ENCODE results near the gene MEPCE.
"Not testable (repeated sequence)": the region's sequence is repeated elsewhere in the genome, so short reads cannot be mapped to it uniquely, and the experiment has no call there.

MEPCE gene

GRCh38 chr7:100433276-100433591, 3.6 kb downstream of the MEPCE start:
- Mint-ChIP-seq H3K9me3 (no peaks in the 10 kb centered on the region), H3K36me3 (peaks cover 56% of the 10 kb centered on the region), H3K4me1 (peaks cover 58% of the 10 kb centered on the region), H3K27me3 (peaks cover 14% of the 10 kb centered on the region), H3K4me3 (peak overlapping the region; percentile 88), H3K27ac (peak overlapping the region; percentile 94)
- no peak for DNase-seq
- CTCF ChIA-PET = interaction anchor here (0.9 kb wide), 1 partner anchor 50 kb away, joined by 4 read pairs; no protein-coding TSS in a partner anchor

- Mint-ChIP-seq H3K36me3 (peaks cover 55% of the 10 kb centered on the region), H3K4me3 (peak overlapping the region; percentile 88), H3K27ac (peak overlapping the region; percentile 94), H3K9me3 (no peaks in the 10 kb centered on the region), H3K27me3 (peaks cover 9% of the 10 kb centered on the region), H3K4me1 (peaks cover 59% of the 10 kb centered on the region)
- no peak for DNase-seq
- CTCF ChIA-PET = interaction anchor here (0.9 to 1.3 kb wide), 2 partner anchors 49 to 126 kb away, joined by 4 read pairs; no protein-coding TSS in a partner anchor
Observed at GRCh38 chr7:100433592-100434296, 4.1 kb downstream of the MEPCE start.

- Mint-ChIP-seq H3K4me3 (peak overlapping the region; percentile 88), H3K36me3 (peaks cover 51% of the 10 kb centered on the region), H3K9me3 (no peaks in the 10 kb centered on the region), H3K27me3 (peaks cover 3% of the 10 kb centered on the region), H3K4me1 (peaks cover 58% of the 10 kb centered on the region), H3K27ac (peak overlapping the region; percentile 94)
- CTCF ChIA-PET = interaction anchor here (0.8 to 1.3 kb wide), 3 partner anchors 21 to 126 kb away, joined by 3 to 4 read pairs (median 4); no protein-coding TSS in a partner anchor
- no peak for DNase-seq
Observed at GRCh38 chr7:100434297-100435144, 4.9 kb downstream of the MEPCE start.

GRCh38 chr7:100435401-100436304, 6.0 kb downstream of the MEPCE start:
- CTCF ChIA-PET = interaction anchor here (1.3 to 2.6 kb wide), 2 partner anchors 15 to 124 kb away, joined by 4 to 11 read pairs; no protein-coding TSS in a partner anchor
- DNase-seq = peak; percentile 68
- H3K4me1 Mint-ChIP-seq = peaks cover 52% of the 10 kb centered on the region
- H3K4me3 Mint-ChIP-seq = peak overlapping the region; percentile 88
- H3K36me3 Mint-ChIP-seq = peaks cover 44% of the 10 kb centered on the region
- H3K27me3 Mint-ChIP-seq = no peaks in the 10 kb centered on the region
- H3K27ac Mint-ChIP-seq = peak overlapping the region; percentile 98
- H3K9me3 Mint-ChIP-seq = no peaks in the 10 kb centered on the region

- peak overlapping the region; percentile 21 for H3K4me3 Mint-ChIP-seq
- H3K36me3 Mint-ChIP-seq = peaks cover 34% of the 10 kb centered on the region
- no peaks in the 10 kb centered on the region for H3K9me3 Mint-ChIP-seq
- DNase-seq = no peak
- H3K4me1 Mint-ChIP-seq = peaks cover 34% of the 10 kb centered on the region
- CTCF ChIA-PET = interaction anchor here (0.9 to 2.6 kb wide), 2 partner anchors 13 to 254 kb away, joined by 4 to 11 read pairs; no protein-coding TSS in a partner anchor
- peak overlapping the region; percentile 98 for H3K27ac Mint-ChIP-seq
- H3K27me3 Mint-ChIP-seq = no peaks in the 10 kb centered on the region
Observed at GRCh38 chr7:100437150-100438100, 7.8 kb downstream of the MEPCE start.

- no peak for DNase-seq
- no peak overlapping the region for H3K4me3 Mint-ChIP-seq
- no peaks in the 10 kb centered on the region for H3K27me3 Mint-ChIP-seq
- H3K36me3 Mint-ChIP-seq = peaks cover 27% of the 10 kb centered on the region
- CTCF ChIA-PET = interaction anchor here (2.6 kb wide), 1 partner anchor 12 kb away, joined by 11 read pairs; no protein-coding TSS in a partner anchor
- peaks cover 31% of the 10 kb centered on the region for H3K4me1 Mint-ChIP-seq
- H3K27ac Mint-ChIP-seq = no peak overlapping the region
- H3K9me3 Mint-ChIP-seq = no peaks in the 10 kb centered on the region
Observed at GRCh38 chr7:100438172-100438571, 8.5 kb downstream of the MEPCE start.

GRCh38 chr7:100438731-100439130, 9.1 kb downstream of the MEPCE start:
- CTCF ChIA-PET = interaction anchor here (0.7 kb wide), 1 partner anchor 30 kb away, joined by 3 read pairs; no protein-coding TSS in a partner anchor
- not testable (repeated sequence) for DNase-seq, H3K27ac Mint-ChIP-seq, H3K4me3 Mint-ChIP-seq, H3K9me3 Mint-ChIP-seq, H3K27me3 Mint-ChIP-seq
- Mint-ChIP-seq H3K4me1 (peaks cover 27% of the 10 kb centered on the region), H3K36me3 (peaks cover 21% of the 10 kb centered on the region)

GRCh38 chr7:100439244-100439643, 9.6 kb downstream of the MEPCE start:
- not testable (repeated sequence) for DNase-seq, H3K27ac Mint-ChIP-seq, H3K4me3 Mint-ChIP-seq, H3K9me3 Mint-ChIP-seq, H3K27me3 Mint-ChIP-seq
- Mint-ChIP-seq H3K4me1 (peaks cover 24% of the 10 kb centered on the region), H3K36me3 (peaks cover 16% of the 10 kb centered on the region)
- CTCF ChIA-PET = interaction anchor here (0.7 to 0.9 kb wide), 2 partner anchors 11 to 30 kb away, joined by 3 read pairs; no protein-coding TSS in a partner anchor

- Mint-ChIP-seq H3K4me1 (peaks cover 31% of the 10 kb centered on the region), H3K27ac (no peak overlapping the region), H3K4me3 (no peak overlapping the region), H3K27me3 (no peaks in the 10 kb centered on the region), H3K36me3 (no peaks in the 10 kb centered on the region), H3K9me3 (no peaks in the 10 kb centered on the region)
- CTCF ChIA-PET = no interaction called here
- no peak for DNase-seq
Observed at GRCh38 chr7:100441641-100442535, 12.3 kb downstream of the MEPCE start.

GRCh38 chr7:100443096-100443840, 13.6 kb downstream of the MEPCE start:
- Mint-ChIP-seq H3K4me1 (peaks cover 30% of the 10 kb centered on the region), H3K27ac (peak overlapping the region; percentile 81), H3K36me3 (no peaks in the 10 kb centered on the region), H3K9me3 (no peaks in the 10 kb centered on the region), H3K27me3 (no peaks in the 10 kb centered on the region), H3K4me3 (no peak overlapping the region)
- DNase-seq = no peak
- CTCF ChIA-PET = no interaction called here

GRCh38 chr7:100444311-100445278, 15.0 kb downstream of the MEPCE start:
- peaks cover 4% of the 10 kb centered on the region for H3K27me3 Mint-ChIP-seq
- H3K36me3 Mint-ChIP-seq = no peaks in the 10 kb centered on the region
- H3K27ac Mint-ChIP-seq = peak overlapping the region; percentile 82
- DNase-seq = peak; percentile 32
- H3K4me1 Mint-ChIP-seq = peaks cover 32% of the 10 kb centered on the region
- CTCF ChIA-PET = interaction anchor here (0.8 to 1.7 kb wide), 4 partner anchors 9 to 75 kb away, joined by 3 to 6 read pairs (median 3); partner anchors contain the start of gene TSC22D4
- H3K9me3 Mint-ChIP-seq = no peaks in the 10 kb centered on the region
- no peak overlapping the region for H3K4me3 Mint-ChIP-seq

Data from activated naive CD4-positive, alpha-beta T cell treated with anti-CD3 and anti-CD28 coated beads, Interleukin-2, amount 10 ng/mL, durations not matched to agents 7 days and 5 days (primary cell).